Stimulated activated naive CD8-positive, alpha-beta T cell treated with anti-CD3 and anti-CD28 coated beads, Interleukin-15, amount 100 ng/mL, for 72 hours (primary cell): ENCODE measurements around the gene DENND5B.

ENCODE experiments used
- ATAC-seq: fragments of 150-1000 bp; cut with Tn5 transposase; 2 replicates; pipeline ENCODE4 v1.10.0; 2021; ENCODE audit warnings: mild to moderate bottlenecking, moderate library complexity
- DNase-seq, 2 donors: peaks; one replicate each; pipeline ENCODE4 v3.0.0; 2021 to 2022
- H3K27ac Mint-ChIP-seq, 2 donors: one replicate each; pipeline ENCODE4 v1.8.0; 2022; ENCODE audit warnings: mild to moderate bottlenecking in 2 of 2, mixed read lengths in 2 of 2, moderate library complexity in 2 of 2
- H3K27me3 Mint-ChIP-seq: one replicate; pipeline ENCODE4 v1.8.0; 2022; ENCODE audit warnings: mixed read lengths
- H3K4me1 Mint-ChIP-seq: one replicate; pipeline ENCODE4 v1.8.0; 2022; ENCODE audit warnings: mild to moderate bottlenecking, mixed read lengths
- H3K4me3 Mint-ChIP-seq, 2 donors: one replicate each; pipeline ENCODE4 v1.8.0; 2022; ENCODE audit warnings: mild to moderate bottlenecking in 2 of 2, mixed read lengths in 2 of 2, moderate library complexity in 1 of 2
- H3K9me3 Mint-ChIP-seq, 2 donors: one replicate each; pipeline ENCODE4 v1.8.0; 2022; ENCODE audit warnings: mixed read lengths in 2 of 2

The DENND5B gene

DNA sequence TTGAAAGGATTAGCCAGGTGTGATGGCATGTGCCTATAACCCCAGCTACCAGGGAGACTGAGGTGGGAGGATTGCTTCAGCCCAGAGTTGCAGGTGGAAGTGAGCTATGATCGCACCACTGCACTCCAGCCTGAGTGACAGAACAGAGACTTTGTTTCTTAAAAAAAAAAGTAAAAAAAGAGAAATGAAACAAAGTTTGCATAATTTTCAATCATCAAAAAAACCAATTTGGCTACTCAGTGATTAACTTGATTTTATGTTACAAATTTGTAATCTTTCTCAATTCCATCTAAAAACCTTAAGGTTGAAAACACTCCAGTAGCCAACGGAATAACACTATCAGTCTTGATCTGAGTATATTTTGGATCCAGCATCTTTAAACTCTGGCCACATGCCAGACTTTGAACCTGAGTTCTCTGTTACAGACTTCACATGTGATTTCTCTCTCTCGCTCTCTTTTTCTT, 12.6 kb upstream of the DENND5B start:
- H3K4me3 Mint-ChIP-seq: no peak overlapping the region
- H3K27ac Mint-ChIP-seq: no peak overlapping the region
- peaks cover 8% of the 10 kb centered on the region for H3K27me3 Mint-ChIP-seq
- no peaks in the 10 kb centered on the region for H3K4me1 Mint-ChIP-seq
- no peak for ATAC-seq
- H3K9me3 Mint-ChIP-seq: peaks cover 12 to 13% of the 10 kb centered on the region in 2 donors
- DNase-seq: no peak

DNA sequence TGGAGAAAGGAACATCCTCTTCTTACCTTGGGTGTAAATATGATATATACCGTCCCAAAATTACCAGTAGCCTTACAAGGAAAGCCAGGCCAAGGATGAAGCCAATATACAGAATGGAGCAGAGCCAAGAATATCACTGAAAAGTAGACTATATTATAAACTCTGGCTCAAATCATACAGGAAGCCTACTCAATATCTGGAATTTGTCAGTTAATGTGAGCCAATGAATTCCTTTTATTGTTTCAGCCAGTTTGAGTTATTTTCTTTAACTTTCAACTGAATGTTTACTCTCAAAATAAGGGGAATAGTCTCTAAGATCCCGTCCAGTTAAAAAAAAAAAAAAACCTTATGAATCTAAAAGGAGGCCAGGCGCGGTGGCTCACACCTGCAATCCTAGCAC, 9.8 kb upstream of the DENND5B start:
- no peak for ATAC-seq
- H3K27me3 Mint-ChIP-seq: peaks cover 10% of the 10 kb centered on the region
- DNase-seq: no peak
- no peaks in the 10 kb centered on the region for H3K4me1 Mint-ChIP-seq
- no peak overlapping the region for H3K27ac Mint-ChIP-seq
- H3K9me3 Mint-ChIP-seq: no peaks in the 10 kb centered on the region
- no peak overlapping the region for H3K4me3 Mint-ChIP-seq

DNA sequence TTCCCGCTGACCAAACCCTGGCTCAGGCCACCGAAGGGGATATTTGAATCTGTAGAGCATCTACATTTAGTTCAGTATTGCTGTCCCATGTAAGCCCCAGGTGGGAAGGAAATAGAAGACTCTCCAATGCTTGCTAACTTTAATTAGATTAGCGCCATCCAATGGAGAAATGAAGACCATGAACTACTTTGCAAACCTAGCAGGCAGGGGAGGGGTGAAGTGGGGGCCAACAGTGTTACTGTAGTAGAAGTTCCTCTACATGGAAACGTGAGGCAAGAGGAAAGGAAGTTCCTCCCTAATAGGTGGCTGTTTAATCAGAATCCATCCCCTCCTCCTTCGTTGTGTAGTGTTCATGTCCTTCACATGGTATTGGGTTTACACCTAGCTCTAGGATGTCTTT, 9.3 kb upstream of the DENND5B start:
- Mint-ChIP-seq H3K27ac (no peak overlapping the region), H3K9me3 (no peaks in the 10 kb centered on the region), H3K4me3 (no peak overlapping the region), H3K4me1 (no peaks in the 10 kb centered on the region), H3K27me3 (peaks cover 15% of the 10 kb centered on the region)
- ATAC-seq: no peak
- DNase-seq: no peak

DNA sequence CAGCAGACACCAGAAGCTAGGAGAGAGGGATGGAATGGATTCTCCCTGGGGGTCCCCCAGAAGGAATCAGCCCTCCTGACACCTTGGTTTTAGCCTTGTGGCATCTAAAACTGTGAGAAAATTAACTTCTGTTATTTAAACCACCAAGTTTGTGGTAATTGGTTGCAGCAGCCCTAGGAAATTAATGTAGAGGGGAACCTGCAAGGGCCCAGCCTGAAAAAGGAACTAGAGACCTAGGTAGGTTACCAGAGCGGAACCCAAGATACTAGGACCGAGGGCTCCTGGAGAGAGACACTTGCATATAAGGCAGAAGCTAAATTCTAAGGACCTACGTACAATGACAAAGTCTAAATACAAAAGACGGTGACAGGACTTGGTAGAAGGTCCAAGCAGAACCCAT, 8.1 kb upstream of the DENND5B start:
- no peaks in the 10 kb centered on the region for H3K9me3 Mint-ChIP-seq
- H3K4me3 Mint-ChIP-seq: no peak overlapping the region
- H3K4me1 Mint-ChIP-seq: no peaks in the 10 kb centered on the region
- no peak overlapping the region for H3K27ac Mint-ChIP-seq
- H3K27me3 Mint-ChIP-seq: peaks cover 16% of the 10 kb centered on the region
- no peak for DNase-seq
- ATAC-seq: no peak

DNA sequence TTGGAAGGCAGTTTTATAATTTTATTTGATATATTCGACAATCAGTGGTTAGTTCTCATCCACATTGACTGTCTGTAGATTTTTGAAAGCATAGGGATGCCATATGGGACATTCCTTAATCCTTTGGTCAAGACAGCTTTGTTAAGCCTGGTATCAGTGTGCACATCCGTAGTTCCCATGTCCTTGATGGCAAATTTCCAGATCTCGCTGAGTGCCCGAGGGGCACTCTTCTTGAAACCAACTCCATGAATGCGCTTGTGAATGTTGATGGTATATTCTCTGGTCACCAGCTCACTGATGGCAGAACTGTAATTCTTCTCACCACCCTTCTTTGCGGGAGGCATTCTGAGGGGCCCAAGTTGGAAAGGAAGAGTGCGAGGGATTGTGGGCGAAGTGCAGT, 6.1 kb upstream of the DENND5B start:
- H3K9me3 Mint-ChIP-seq: no peaks in the 10 kb centered on the region
- no peaks in the 10 kb centered on the region for H3K4me1 Mint-ChIP-seq
- ATAC-seq (no peak), DNase-seq (no peak)
- H3K4me3 Mint-ChIP-seq: no peak overlapping the region
- no peak overlapping the region for H3K27ac Mint-ChIP-seq
- peaks cover 20% of the 10 kb centered on the region for H3K27me3 Mint-ChIP-seq

DNA sequence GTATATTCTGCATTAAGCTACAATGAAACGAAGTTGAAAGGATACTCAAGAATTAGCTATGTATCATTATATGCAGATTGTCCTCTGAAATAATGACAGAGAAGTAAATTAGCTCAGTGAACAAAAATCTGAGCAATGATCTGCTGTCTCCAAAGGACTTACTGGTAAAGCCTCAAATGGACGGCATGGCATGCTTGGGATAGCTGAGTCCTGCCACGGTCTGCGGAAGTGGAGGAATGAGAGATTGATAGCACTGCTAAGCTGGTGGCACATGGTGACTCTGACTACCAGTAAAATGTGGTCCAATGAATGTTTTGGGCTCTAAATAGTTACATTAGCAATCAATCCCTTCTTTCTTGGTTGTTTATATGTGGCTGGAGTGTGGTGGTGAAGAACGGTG, 3.7 kb upstream of the DENND5B start:
- ATAC-seq (no peak), DNase-seq (no peak)
- Mint-ChIP-seq H3K4me1 (peaks cover 11% of the 10 kb centered on the region), H3K27me3 (peaks cover 34% of the 10 kb centered on the region), H3K27ac (no peak overlapping the region), H3K4me3 (no peak overlapping the region), H3K9me3 (no peaks in the 10 kb centered on the region)

DNA sequence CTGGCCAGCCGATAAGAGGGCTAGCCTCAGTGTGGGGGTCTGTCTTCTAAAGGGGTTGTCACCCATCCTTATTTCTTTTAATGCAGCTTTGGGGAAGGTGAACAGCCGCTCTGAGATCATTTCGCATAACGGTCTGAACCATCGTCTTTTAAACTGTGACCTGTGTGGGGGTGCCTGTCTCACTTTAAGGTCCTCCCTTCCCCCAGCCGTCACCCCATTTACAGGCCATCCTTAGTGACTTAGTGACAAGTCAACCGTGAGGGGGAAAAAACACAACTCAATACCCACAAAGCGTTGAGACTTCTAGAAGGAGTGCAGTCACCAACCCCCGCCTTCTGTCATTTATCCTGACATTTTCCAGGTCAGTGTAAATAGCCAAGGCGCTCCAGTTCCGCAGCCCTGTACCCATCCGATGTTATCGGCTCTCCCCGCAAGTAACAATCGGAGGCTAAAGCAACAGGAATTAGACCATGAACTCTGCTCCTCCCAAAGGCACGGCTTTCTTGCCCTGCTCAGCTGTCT, 505 bp upstream of the DENND5B start:
- Mint-ChIP-seq H3K27me3 (peaks cover 65% of the 10 kb centered on the region), H3K27ac (no peak overlapping the region), H3K4me3 (peak overlapping the region; percentile 79 to 80), H3K4me1 (peaks cover 14% of the 10 kb centered on the region), H3K9me3 (no peaks in the 10 kb centered on the region)
- peak; percentile 10 for ATAC-seq
- no peak for DNase-seq

DNA sequence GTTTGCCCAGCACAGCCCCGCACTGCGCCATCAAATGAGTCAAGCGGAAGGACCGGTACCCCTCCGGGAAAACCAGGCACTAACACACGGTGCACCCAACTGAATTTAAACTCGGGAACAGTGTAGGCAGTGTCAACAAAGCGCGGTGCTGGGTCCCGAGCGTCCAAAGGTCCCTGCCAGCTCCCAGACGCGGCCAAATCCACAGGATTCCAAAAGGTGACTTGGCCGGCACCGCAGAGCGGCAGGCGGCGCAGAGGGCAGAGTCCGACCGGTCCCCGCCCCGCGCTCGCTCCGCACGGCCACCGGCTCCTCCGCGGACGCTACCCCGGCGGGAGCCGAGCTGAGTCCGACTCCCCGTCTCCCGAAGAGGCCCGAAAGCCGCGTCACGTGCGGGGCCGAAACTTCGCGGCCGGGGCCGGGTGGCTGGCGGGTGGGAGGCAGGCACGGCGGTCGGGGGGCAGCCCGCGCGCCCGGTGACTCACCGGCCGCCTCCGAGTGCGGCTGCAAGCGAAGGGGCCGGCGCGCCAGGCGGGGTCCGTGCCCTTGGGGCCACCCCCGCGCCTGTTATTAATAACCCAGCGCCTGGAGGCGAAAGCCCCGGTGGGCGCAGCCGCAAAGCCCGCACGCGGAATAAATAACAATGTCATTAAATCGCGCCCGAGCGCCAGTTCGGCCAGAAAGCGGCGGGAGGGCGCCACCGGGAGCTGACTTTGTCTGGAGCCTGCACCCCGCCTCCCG, 863 bp downstream of the DENND5B start:
- ATAC-seq (peak; percentile 62), DNase-seq (peak; percentile 36 to 45)
- Mint-ChIP-seq H3K4me1 (peaks cover 14% of the 10 kb centered on the region), H3K27me3 (peaks cover 66% of the 10 kb centered on the region), H3K27ac (peak overlapping the region; percentile 37 to 88), H3K9me3 (no peaks in the 10 kb centered on the region), H3K4me3 (peak overlapping the region; percentile 73 to 87)

DNA sequence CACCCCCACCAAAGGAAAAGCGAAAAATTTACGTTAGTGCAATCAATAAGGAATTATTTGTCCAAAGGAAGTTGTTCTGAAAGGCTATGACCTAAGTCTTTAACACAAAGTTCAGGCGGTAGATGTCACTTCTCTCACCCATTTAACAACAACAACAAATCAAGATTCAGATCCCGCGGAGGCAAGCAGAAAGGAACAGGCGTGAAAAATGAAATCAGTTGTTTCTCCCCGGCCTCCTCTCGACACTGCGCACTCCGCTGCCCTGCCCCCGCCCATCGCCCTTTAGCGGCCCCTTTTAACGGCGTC, 1.4 kb downstream of the DENND5B start:
- peak; percentile 82 for ATAC-seq
- Mint-ChIP-seq H3K27me3 (peaks cover 64% of the 10 kb centered on the region), H3K4me1 (peaks cover 14% of the 10 kb centered on the region), H3K9me3 (no peaks in the 10 kb centered on the region), H3K4me3 (peak overlapping the region; percentile 73 to 87), H3K27ac (peak overlapping the region; percentile 37 to 88)
- peak in 1 of 2 donors; percentile 61 for DNase-seq

DNA sequence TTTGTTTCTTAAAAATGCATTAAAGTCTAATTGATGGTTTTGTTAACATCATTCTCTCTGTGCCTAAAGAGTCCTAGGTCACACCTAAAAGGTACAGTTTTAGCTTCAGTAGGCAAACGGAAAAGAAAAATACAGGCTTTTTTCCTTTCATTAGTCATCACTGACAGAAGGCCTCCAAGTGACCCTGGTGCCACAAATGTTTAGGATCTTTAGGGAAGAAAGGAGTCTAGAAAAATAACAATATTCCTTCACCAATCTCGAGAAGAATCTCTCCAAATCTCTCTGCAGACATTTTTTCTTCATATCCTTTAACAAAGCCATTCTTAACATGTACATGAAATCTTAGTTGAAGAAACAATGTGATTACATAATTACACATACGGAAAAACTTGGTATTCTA, 2.0 kb downstream of the DENND5B start:
- Mint-ChIP-seq H3K9me3 (no peaks in the 10 kb centered on the region), H3K4me3 (peak overlapping the region in 1 of 2 donors; percentile 73), H3K27ac (no peak overlapping the region), H3K4me1 (peaks cover 14% of the 10 kb centered on the region), H3K27me3 (peaks cover 68% of the 10 kb centered on the region)
- DNase-seq: no peak
- no peak for ATAC-seq

DNA sequence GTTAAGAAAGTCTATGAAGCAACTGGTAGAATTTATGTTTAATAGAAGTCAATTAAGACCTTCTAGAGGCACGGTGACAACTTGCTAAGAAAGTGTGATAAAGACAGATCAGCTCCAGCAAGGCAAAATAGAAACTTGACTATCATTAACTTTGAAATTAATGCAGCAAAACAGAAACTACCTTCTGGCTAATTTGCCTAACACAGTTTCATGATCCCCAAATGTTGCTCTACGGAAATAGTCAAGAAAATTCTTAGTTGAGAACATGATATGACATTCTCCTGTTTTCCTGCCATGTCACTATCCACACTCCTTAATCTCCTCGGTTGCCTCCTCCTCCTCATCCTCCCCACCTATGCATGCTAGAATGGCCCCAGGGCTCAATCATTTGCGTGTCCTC, 4.2 kb downstream of the DENND5B start:
- no peak overlapping the region for H3K4me3 Mint-ChIP-seq
- no peak for ATAC-seq
- peaks cover 12% of the 10 kb centered on the region for H3K4me1 Mint-ChIP-seq

DNA sequence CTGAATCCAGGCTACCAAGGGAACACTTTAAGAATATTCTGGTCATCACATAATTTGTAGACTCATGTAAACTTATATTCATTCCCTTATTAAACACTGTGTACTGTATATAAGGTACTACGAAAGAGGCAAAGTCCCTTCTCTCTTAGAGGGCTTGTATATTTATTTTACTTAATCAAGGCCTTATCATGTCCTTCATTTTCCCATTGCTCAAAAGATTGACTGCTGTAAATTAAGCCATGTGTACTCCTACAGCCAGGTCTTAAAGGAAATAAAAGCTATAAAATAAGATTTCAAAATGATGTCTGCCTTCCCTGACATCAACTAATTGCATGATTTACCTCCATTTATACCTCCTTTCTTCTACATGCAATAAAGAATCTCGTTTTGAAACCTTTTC, 5.0 kb downstream of the DENND5B start:
- no peaks in the 10 kb centered on the region for H3K9me3 Mint-ChIP-seq
- peaks cover 55% of the 10 kb centered on the region for H3K27me3 Mint-ChIP-seq
- no peak overlapping the region for H3K27ac Mint-ChIP-seq
- no peak for DNase-seq
- H3K4me1 Mint-ChIP-seq: peaks cover 6% of the 10 kb centered on the region
- ATAC-seq: no peak
- no peak overlapping the region for H3K4me3 Mint-ChIP-seq

More for the DNA sequence above, 4.2 kb downstream of the DENND5B start:
- peaks cover 62% of the 10 kb centered on the region for H3K27me3 Mint-ChIP-seq
- no peak overlapping the region for H3K27ac Mint-ChIP-seq
- no peak for DNase-seq
- no peaks in the 10 kb centered on the region for H3K9me3 Mint-ChIP-seq

DNA sequence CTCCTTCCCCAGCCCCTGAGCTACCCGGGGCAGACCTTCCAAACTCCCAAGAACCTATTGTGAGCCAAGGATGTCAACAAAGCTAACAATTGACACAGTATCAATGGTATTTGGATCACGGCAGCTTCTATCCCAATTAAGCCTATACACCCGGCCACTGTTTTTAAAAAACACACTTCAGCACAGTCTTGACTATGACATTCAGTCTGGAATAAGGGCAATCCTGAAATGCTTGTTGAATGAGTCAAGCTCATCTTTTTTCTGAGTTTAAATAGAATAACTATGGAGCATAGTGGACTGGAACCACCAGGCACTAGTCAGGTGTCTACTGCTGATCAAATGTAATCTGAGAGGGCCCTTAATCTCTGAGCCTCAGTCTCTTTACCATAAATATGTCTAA, 5.7 kb downstream of the DENND5B start:
- DNase-seq (no peak), ATAC-seq (no peak)
- Mint-ChIP-seq H3K4me1 (peaks cover 6% of the 10 kb centered on the region), H3K27me3 (peaks cover 55% of the 10 kb centered on the region), H3K9me3 (no peaks in the 10 kb centered on the region), H3K27ac (no peak overlapping the region), H3K4me3 (no peak overlapping the region)

DNA sequence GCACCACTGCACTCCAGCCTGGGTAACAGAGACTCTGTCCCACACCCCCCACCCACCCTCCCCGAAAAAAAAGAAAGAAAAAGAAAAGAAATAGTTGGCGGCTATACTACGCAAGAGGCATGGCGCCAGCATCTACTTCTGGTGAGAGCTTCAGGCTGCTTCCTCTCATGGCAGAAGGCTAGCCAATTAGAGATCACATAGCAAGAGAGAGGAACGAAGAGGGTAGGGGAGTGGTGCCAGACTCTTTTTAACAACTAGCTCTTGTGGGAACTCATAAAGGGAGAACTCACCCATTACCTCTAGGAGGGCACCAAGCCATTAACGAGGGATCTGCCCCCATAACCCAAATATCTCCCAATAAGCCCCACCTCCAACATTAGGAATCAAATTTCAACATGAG, 6.2 kb downstream of the DENND5B start:
- DNase-seq (no peak), ATAC-seq (no peak)
- Mint-ChIP-seq H3K9me3 (no peaks in the 10 kb centered on the region), H3K27ac (no peak overlapping the region), H3K27me3 (peaks cover 52% of the 10 kb centered on the region), H3K4me3 (no peak overlapping the region), H3K4me1 (peaks cover 4% of the 10 kb centered on the region)

DNA sequence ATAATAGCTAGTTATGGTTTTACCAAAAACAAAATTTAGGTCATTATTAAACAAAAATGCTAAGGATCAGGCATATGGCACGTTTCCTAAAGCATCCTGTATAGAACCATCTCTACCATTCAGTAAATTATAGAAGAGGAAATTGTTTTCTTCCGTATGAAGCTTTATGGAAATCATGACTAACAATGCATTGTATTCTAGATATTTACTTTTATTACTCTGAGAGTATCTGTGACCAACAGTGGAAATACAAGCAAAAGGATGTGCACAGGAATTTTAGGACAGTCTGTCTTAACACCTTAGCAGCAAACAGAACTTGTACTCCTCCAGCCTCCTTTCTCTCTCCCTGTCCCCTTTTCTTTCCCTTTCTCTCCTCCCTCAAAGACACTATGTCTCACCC, 7.1 kb downstream of the DENND5B start:
- no peak overlapping the region for H3K4me3 Mint-ChIP-seq
- DNase-seq: no peak
- no peak for ATAC-seq
- H3K27me3 Mint-ChIP-seq: peaks cover 43% of the 10 kb centered on the region
- no peaks in the 10 kb centered on the region for H3K4me1 Mint-ChIP-seq
- H3K9me3 Mint-ChIP-seq: no peaks in the 10 kb centered on the region
- no peak overlapping the region for H3K27ac Mint-ChIP-seq

DNA sequence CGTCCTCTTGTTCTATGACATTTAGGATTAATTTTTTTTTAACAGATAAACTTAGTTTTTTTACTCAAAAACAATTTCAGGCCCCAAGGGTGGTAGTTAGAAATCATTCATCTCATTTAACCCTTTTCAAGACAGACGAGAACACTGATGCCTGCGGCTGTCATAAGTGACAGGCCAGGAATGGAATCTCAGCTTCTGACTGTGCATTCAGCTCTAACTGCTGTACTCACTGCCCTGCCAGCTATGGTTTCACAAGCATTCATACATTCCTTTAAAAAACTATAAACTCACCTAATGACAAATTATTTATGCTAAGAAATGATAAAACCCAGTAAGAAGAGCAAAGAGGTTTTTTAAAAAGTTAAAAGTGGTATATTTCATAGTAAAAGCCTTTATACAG, 8.8 kb downstream of the DENND5B start:
- H3K4me1 Mint-ChIP-seq: no peaks in the 10 kb centered on the region
- no peaks in the 10 kb centered on the region for H3K9me3 Mint-ChIP-seq
- H3K4me3 Mint-ChIP-seq: no peak overlapping the region
- no peak overlapping the region for H3K27ac Mint-ChIP-seq
- DNase-seq (no peak), ATAC-seq (no peak)
- peaks cover 26% of the 10 kb centered on the region for H3K27me3 Mint-ChIP-seq

DNA sequence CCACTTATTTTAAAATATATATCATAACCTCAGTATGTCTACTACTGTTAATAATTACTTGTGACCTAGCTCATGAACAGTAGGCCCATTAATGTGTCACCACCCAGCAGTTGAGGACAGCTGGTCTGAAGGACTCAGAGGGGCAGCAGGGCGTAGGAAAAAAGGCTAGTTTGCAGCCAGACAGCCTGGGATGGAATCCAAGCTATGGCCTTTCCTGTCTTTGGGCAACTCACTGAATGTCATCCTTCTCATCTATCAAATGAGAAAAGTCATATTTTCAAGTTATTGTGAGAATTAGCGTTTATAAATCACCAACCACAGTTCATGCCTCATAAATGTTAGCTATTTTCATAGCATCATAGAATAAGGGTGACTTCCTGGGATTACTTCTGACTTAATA, 12.3 kb downstream of the DENND5B start:
- H3K27me3 Mint-ChIP-seq: no peaks in the 10 kb centered on the region
- H3K4me1 Mint-ChIP-seq: no peaks in the 10 kb centered on the region
- ATAC-seq (no peak), DNase-seq (no peak)
- H3K4me3 Mint-ChIP-seq: no peak overlapping the region
- no peaks in the 10 kb centered on the region for H3K9me3 Mint-ChIP-seq
- H3K27ac Mint-ChIP-seq: no peak overlapping the region
